Left colon (tissue), 2 donors: Measurements from ENCODE around the gene DIS3L. TPM values are rescaled to one million over a fixed set of nuclear protein-coding genes. Genes with fewer than 3 reads are reported as not detected.
A peak's percentile ranks its signal among the peaks of the same experiment; 100 is the strongest.
"Not testable (repeated sequence)": the region's sequence is repeated elsewhere in the genome, so short reads cannot be mapped to it uniquely, and the experiment has no call there.

Source experiments
- ATAC-seq: fragments of 200-7000 bp; cut with Tn5 transposase; one replicate; pipeline ENCODE4 v1.9.1; 2020; ENCODE audit warnings: mild to moderate bottlenecking, moderate library complexity
- DNase-seq, 2 donors: peaks; one replicate each; pipeline ENCODE4 v3.0.0-alpha.2; 2020
- intact Hi-C, 2 donors: fragments of 100-400 bp; cut with DNase I in 1 of 2; cut with micrococcal nuclease in 1 of 2; formaldehyde crosslinking; loops; one replicate each; pipeline versions ENCODE4 v1.11.2 to v1.14.0; 2022; cut with DNase I, micrococcal nuclease
- total RNA-seq, 2 donors: library from RNA; stranded (reverse); fragmentation: NEBNext Ultra II Directional; extraction: Animal tissue kit (Norgen Biotek cat#: 25700); gene quantifications; one replicate each; pipeline ENCODE4 v1.2.1, GENCODE V29; 2021
- donor health status: DM: no; HTN: no; CAD: no.
- donor health status: DM: yes; HTN: yes; CAD: no.

DIS3L gene
- total RNA-seq, 2 donors from 2014 or later = 20.1 to 24.4 TPM

- no peak for ATAC-seq
- intact Hi-C loops = no loop called here
- DNase-seq = no peak
These were observed 1.5 kb downstream of the DIS3L start for GRCh38 chr15:66294932-66295235.

GRCh38 chr15:66296186-66296585 is 2.8 kb downstream of the DIS3L start:
- DNase-seq (no peak), ATAC-seq (no peak)
- intact Hi-C loops = no loop called here

- ATAC-seq = no peak
- intact Hi-C loops = no loop called here
These were observed 5.5 kb downstream of the DIS3L start for GRCh38 chr15:66298803-66299251.

GRCh38 chr15:66302489-66303278 is 9.3 kb downstream of the DIS3L start:
- ATAC-seq (no peak), DNase-seq (no peak)
- intact Hi-C loops = no loop called here

More at GRCh38 chr15:66298803-66299251, 5.5 kb downstream of the DIS3L start:
- no peak for DNase-seq

- intact Hi-C loops = not testable (repeated sequence)
- peak; percentile 54 to 76 for DNase-seq
- peak; percentile 76 for ATAC-seq
These were observed 11.1 kb downstream of the DIS3L start for GRCh38 chr15:66304425-66304824.

- intact Hi-C loops = no loop called here
- DNase-seq = no peak
- ATAC-seq = peak; percentile 76
These were observed 13.0 kb downstream of the DIS3L start for GRCh38 chr15:66306381-66306780.

GRCh38 chr15:66308531-66308930 is 15.2 kb downstream of the DIS3L start:
- DNase-seq = no peak
- no peak for ATAC-seq
- intact Hi-C loops = no loop called here

GRCh38 chr15:66309828-66310227 is 16.5 kb downstream of the DIS3L start:
- intact Hi-C loops = no loop called here
- DNase-seq = no peak

GRCh38 chr15:66310786-66311185 is 17.4 kb downstream of the DIS3L start:
- intact Hi-C loops = no loop called here
- ATAC-seq (no peak), DNase-seq (no peak)

More at GRCh38 chr15:66309828-66310227, 16.5 kb downstream of the DIS3L start:
- no peak for ATAC-seq

GRCh38 chr15:66312144-66312543 is 18.8 kb downstream of the DIS3L start:
- ATAC-seq = no peak
- no peak for DNase-seq
- intact Hi-C loops = no loop called here

GRCh38 chr15:66323312-66323928 is 30.1 kb downstream of the DIS3L start:
- DNase-seq (no peak), ATAC-seq (no peak)
- intact Hi-C loops = no loop called here

- DNase-seq (no peak), ATAC-seq (no peak)
- intact Hi-C loops = no loop called here
These were observed 32.7 kb downstream of the DIS3L start for GRCh38 chr15:66326051-66326450.

GRCh38 chr15:66327736-66328135 is 34.4 kb downstream of the DIS3L start:
- intact Hi-C loops = no loop called here
- DNase-seq (no peak), ATAC-seq (no peak)

- DNase-seq = no peak
- ATAC-seq = no peak
- intact Hi-C loops = no loop called here
These were observed 35.4 kb downstream of the DIS3L start for GRCh38 chr15:66328771-66329170.

GRCh38 chr15:66348530-66348929 is 55.2 kb downstream of the DIS3L start:
- DNase-seq, ATAC-seq, intact Hi-C loops: not testable (repeated sequence)

- ATAC-seq = no peak
- intact Hi-C loops = no loop called here
- no peak for DNase-seq
These were observed 62.6 kb downstream of the DIS3L start for GRCh38 chr15:66356077-66356358.

- DNase-seq = peak; percentile 97 to 99
- intact Hi-C loops = no loop called here
- ATAC-seq = peak; percentile 94
These were observed 63.2 kb downstream of the DIS3L start, which contains the start of gene TIPIN for GRCh38 chr15:66356359-66357236. TIPIN (minus strand) TSS chr15:66356685; CDS start chr15:66352947, 3,738 bp downstream.

- intact Hi-C loops = no loop called here
- ATAC-seq (peak; percentile 79), DNase-seq (peak in 1 of 2 donors; percentile 35)
These were observed 66.4 kb downstream of the DIS3L start for GRCh38 chr15:66359740-66360139.

- DNase-seq, ATAC-seq, intact Hi-C loops: not testable (repeated sequence)
These were observed 68.5 kb downstream of the DIS3L start for GRCh38 chr15:66361745-66362460.
